ENCODE data around the gene B4GALNT1. TPM values are rescaled to one million over a fixed set of nuclear protein-coding genes. Genes with fewer than 3 reads are reported as not detected.

The B4GALNT1 gene
- total RNA-seq, 2 experiments from 2014 or later, result 1.2 to 3.1 TPM

DNA sequence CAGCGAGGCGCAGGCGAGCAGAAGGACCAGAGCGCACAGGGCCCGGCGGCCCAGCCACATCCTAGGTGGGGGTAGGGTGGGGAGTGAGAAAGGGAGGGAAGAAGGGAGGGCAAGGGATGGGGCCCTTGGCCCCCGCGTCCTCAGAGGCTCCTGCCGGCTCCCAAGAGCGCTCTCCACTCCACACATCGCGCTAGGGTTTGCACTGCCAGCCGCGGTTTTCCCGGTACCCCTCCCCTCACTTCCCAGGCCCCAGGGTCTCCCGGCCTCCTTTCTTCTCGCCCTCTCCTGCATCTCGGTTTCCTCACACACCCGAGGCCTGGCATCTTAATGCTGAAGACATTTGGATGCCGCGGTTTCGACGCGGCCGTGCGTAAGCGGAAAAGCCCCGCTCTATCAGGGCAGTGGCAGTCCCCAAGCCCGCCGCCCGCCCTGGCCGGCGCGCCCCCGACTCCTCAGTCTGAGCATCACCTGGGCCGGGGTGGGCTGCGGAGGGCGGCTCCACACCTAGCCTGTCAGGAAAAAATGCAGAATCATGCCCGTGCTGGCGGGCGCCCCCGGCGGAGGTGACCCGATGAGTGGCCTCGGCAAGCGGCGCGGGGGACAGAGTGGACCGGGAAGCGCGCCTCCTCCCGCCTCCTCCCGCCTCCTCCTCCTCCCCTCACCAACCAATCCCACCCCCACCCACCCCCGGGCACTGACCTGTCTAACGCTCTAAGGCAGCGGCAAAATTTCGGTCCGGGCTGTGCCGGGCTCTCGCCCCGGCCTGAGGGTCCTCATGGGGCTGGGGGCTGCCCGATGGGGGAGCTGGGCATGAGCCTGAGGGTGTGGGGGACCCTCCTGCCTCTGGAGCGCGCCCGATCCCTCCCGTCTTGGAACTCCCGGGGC, 686 bp downstream of the B4GALNT1 start:
- Histone ChIP-seq H2AFZ (ENCODE audit: low read length) (peak overlapping the region; percentile 29; the same call in 1 of the 2 replicates), H3K4me1 (ENCODE audit: insufficient read depth, low read length, poor library complexity, severe bottlenecking) (no peaks in the 10 kb centered on the region), H3K4me2 (ENCODE audit: low read length) (peak overlapping the region; percentile 81), H3K36me3 (ENCODE audit: insufficient read depth, low read length) (no peaks in the 10 kb centered on the region), H3K4me3 (ENCODE audit: low read depth, low read length, poor library complexity, severe bottlenecking) (peak overlapping the region; percentile 58), H4K20me1 (ENCODE audit: insufficient read depth, low read length) (no peaks in the 10 kb centered on the region), H3K9me3 (ENCODE audit: low read length) (no peaks in the 10 kb centered on the region), H3K27ac (ENCODE audit: low read depth, low read length, poor library complexity, severe bottlenecking) (no peak overlapping the region), H3K9me2 (ENCODE audit: insufficient read depth, low read length) (no peaks in the 10 kb centered on the region), H3K79me2 (ENCODE audit: insufficient read depth, low read depth, low read length) (no peaks in the 10 kb centered on the region)
- intact Hi-C loops (cut with micrococcal nuclease; ENCODE audit: unreplicated experiment), result loop anchor here (5.0 kb wide), 1 partner anchor 60 kb away; the partner anchor contains the start of gene OS9
- TF ChIP-seq, protein P1, sequence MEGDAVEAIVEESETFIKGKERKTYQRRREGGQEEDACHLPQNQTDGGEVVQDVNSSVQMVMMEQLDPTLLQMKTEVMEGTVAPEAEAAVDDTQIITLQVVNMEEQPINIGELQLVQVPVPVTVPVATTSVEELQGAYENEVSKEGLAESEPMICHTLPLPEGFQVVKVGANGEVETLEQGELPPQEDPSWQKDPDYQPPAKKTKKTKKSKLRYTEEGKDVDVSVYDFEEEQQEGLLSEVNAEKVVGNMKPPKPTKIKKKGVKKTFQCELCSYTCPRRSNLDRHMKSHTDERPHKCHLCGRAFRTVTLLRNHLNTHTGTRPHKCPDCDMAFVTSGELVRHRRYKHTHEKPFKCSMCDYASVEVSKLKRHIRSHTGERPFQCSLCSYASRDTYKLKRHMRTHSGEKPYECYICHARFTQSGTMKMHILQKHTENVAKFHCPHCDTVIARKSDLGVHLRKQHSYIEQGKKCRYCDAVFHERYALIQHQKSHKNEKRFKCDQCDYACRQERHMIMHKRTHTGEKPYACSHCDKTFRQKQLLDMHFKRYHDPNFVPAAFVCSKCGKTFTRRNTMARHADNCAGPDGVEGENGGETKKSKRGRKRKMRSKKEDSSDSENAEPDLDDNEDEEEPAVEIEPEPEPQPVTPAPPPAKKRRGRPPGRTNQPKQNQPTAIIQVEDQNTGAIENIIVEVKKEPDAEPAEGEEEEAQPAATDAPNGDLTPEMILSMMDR (conservative IDR thresholded peaks at IDR 0.05; ENCODE audit: low read length), result no peak
- no peak for TF ChIP-seq EZH2phosphoT487 (IDR thresholded peaks at IDR 0.05; ENCODE audit: borderline replicate concordance, low read depth, low read length)
- ChIA-PET POLR2A (interaction anchor here (0.5 to 1.3 kb wide), 3 partner anchors 109 to 955 kb away, joined by 3 to 4 read pairs (median 3); no protein-coding TSS in a partner anchor), CTCF (ENCODE audit: unreplicated experiment) (interaction anchor here (0.6 to 1.7 kb wide), 2 partner anchors 51 to 174 kb away, joined by 3 to 5 read pairs; no protein-coding TSS in a partner anchor)
- BruUV-seq (replicated peaks), result no TSS peak
- no peak for DNase-seq (ENCODE audit: low spot score)

DNA sequence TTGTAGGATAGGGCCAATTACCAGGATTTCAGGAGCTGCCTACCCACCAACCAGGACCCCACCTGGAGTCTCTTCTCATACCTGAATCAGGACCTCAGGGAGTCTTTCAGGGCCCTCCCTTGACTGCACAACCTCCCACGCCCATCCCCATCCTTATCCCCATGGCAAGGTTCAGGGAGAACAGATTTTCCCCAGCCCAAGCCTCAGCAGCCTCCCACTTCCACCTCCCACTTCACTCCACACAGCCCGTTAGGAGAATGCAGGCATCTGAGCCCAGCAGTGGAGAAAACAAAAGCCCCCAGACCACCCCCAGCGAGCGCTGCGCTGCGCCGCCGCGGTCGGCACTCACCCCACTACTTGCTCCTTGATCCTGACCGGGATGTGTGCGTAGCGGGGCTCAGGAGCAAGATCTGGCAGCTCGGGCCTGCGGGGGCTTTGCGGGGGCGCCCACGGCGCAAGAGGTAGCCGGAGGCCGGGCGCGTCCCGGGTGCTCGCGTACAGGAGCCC, 1.4 kb downstream of the B4GALNT1 start:
- H3K79me2 ChIP-seq (ENCODE audit: insufficient read depth, low read depth, low read length), result no peaks in the 10 kb centered on the region
- DNase-seq (ENCODE audit: low spot score), result no peak
- no peak overlapping the region for H2AFZ ChIP-seq (ENCODE audit: low read length)
- POLR2A ChIA-PET, result interaction anchor here (1.3 kb wide), 1 partner anchor 110 kb away, joined by 3 read pairs; no protein-coding TSS in a partner anchor
- H3K4me2 ChIP-seq (ENCODE audit: low read length), result no peak overlapping the region
- intact Hi-C loops (cut with micrococcal nuclease; ENCODE audit: unreplicated experiment), result loop anchor here (5.0 kb wide), 1 partner anchor 61 kb away; the partner anchor contains the start of gene OS9
- H3K4me3 ChIP-seq (ENCODE audit: low read depth, low read length, poor library complexity, severe bottlenecking), result no peak overlapping the region
- H3K9me3 ChIP-seq (ENCODE audit: low read length), result no peaks in the 10 kb centered on the region
- no peaks in the 10 kb centered on the region for H3K36me3 ChIP-seq (ENCODE audit: insufficient read depth, low read length)
- H3K9me2 ChIP-seq (ENCODE audit: insufficient read depth, low read length), result no peaks in the 10 kb centered on the region
- H4K20me1 ChIP-seq (ENCODE audit: insufficient read depth, low read length), result no peaks in the 10 kb centered on the region
- CTCF ChIA-PET (ENCODE audit: unreplicated experiment), result no interaction called here
- H3K4me1 ChIP-seq (ENCODE audit: insufficient read depth, low read length, poor library complexity, severe bottlenecking), result no peaks in the 10 kb centered on the region
- no peak overlapping the region for H3K27ac ChIP-seq (ENCODE audit: low read depth, low read length, poor library complexity, severe bottlenecking)
- BruUV-seq (replicated peaks), result no TSS peak
- no peak for TF ChIP-seq EZH2phosphoT487 (IDR thresholded peaks at IDR 0.05; ENCODE audit: borderline replicate concordance, low read depth, low read length)
- TF ChIP-seq, protein P1 (conservative IDR thresholded peaks at IDR 0.05; ENCODE audit: low read length), result no peak
